Activated CD4-positive, alpha-beta T cell treated with anti-CD3 and anti-CD28 coated beads for 36 hours (primary cell): ENCODE results near the gene HOXA3. TPM values are rescaled to one million over a fixed set of nuclear protein-coding genes. Genes with fewer than 3 reads are reported as not detected.

Experiments
- ATAC-seq: fragments of 200-7000 bp; cut with Tn5 transposase; one replicate; pipeline ENCODE4 v1.10.0; 2021; ENCODE audit warnings: mild to moderate bottlenecking, moderate library complexity
- CTCF ChIA-PET: fragments of 350-600 bp; sonication (Branson Sonifier 250); formaldehyde crosslinking; loops from one replicate; lab custom pipeline; 2021; ENCODE audit warnings: antibody characterized with exemption; lab: Charles Lee
- POLR2A ChIA-PET: fragments of 350-600 bp; sonication (Branson Sonifier 250); formaldehyde crosslinking; loops from one replicate; lab custom pipeline; 2021; ENCODE audit warnings: antibody characterized with exemption, inconsistent platforms; lab: Charles Lee
- DNase-seq: peaks from one replicate; pipeline ENCODE4 v3.0.0-alpha.2; 2020
- H3K27ac Mint-ChIP-seq: one replicate; pipeline ENCODE4 v1.8.0; 2021; ENCODE audit warnings: mixed read lengths
- H3K27me3 Mint-ChIP-seq: one replicate; pipeline ENCODE4 v1.8.0; 2021; ENCODE audit warnings: mixed read lengths
- H3K36me3 Mint-ChIP-seq: one replicate; pipeline ENCODE4 v1.8.0; 2021; ENCODE audit warnings: low read depth, mixed read lengths
- H3K4me1 Mint-ChIP-seq: one replicate; pipeline ENCODE4 v1.8.0; 2021; ENCODE audit warnings: mixed read lengths
- H3K4me3 Mint-ChIP-seq: one replicate; pipeline ENCODE4 v1.8.0; 2021; ENCODE audit warnings: mild to moderate bottlenecking, moderate library complexity, mixed read lengths
- H3K9me3 Mint-ChIP-seq: one replicate; pipeline ENCODE4 v1.8.0; 2021; ENCODE audit warnings: low read depth, mixed read lengths
- intact Hi-C, 2 experiments: fragments of 100-400 bp; cut with DNase I in 1 of 2; cut with micrococcal nuclease in 1 of 2; formaldehyde crosslinking; loops; one replicate each; pipeline versions ENCODE4 v1.14.2 to v1.15.1; 2022 to 2024; cut with DNase I, micrococcal nuclease
- total RNA-seq, 2 experiments: library from RNA; stranded (reverse); gene quantifications; one replicate each; pipeline ENCODE4 v1.2.3, GENCODE V29; 2021

Gene HOXA3
- total RNA-seq, 2 experiments from 2014 or later = not detected

DNA sequence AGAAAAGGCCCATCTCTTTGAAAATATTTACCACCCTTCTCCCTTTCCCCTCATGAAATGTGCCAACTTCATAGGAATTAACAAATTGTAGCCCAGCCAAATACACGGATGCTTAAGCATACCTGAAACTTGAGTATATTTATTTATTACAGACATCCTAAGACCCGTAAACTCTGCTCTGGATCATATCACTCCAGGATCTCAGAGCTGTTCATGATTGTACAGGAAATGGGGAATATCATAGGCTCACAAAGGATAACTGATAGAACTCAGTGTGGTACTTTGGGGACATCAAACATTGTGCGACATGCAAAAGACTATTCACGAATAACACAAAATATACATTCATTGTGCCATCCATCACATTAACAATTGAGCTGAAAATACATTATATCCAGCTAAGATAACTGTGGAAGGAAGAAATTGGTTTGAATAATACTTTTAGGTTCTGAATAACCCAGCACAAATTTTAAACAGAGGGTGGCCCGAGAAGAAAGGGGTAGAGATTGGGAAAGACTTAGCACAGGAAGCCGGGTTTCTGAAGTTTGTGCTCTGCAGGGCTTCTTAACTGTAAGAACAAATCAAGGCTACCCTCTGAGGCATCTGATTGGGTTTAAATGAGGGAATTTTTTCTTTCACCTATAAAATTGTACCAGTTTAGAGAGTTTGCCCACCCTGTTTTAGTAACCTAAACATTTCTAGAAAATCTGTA is 59.0 kb downstream of the HOXA3 start:
- H3K36me3 Mint-ChIP-seq = no peaks in the 10 kb centered on the region
- POLR2A ChIA-PET = no interaction called here

DNA sequence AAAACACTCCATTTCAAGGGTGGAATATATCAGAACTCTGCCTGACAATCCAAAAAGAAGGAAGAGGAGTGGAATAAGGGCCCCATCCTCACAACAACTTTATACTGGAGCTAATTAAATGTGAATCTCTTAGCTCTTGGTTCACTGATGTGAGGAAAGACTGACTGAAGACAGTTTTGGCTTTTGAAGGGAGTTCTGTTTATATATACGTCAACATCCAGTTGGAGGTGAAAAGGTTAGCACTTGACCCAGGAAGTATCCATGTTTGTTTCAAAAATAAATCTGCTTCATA is 59.6 kb downstream of the HOXA3 start:
- no peak for ATAC-seq
- DNase-seq = no peak
- Mint-ChIP-seq H3K4me1 (peaks cover 21% of the 10 kb centered on the region), H3K9me3 (no peaks in the 10 kb centered on the region), H3K27ac (no peak overlapping the region), H3K27me3 (peaks cover 79% of the 10 kb centered on the region), H3K36me3 (no peaks in the 10 kb centered on the region), H3K4me3 (no peak overlapping the region)
- ChIA-PET CTCF (interaction anchor here (0.6 to 1.3 kb wide), 4 partner anchors 9 to 70 kb away, joined by 3 to 4 read pairs (median 3); no protein-coding TSS in a partner anchor), POLR2A (no interaction called here)
- intact Hi-C loops = loop anchor here in 1 of 2 experiments (10.0 kb wide), 1 partner anchor 718 kb away; no protein-coding TSS in a partner anchor

More for the DNA sequence above, 59.0 kb downstream of the HOXA3 start:
- H3K27ac Mint-ChIP-seq = no peak overlapping the region
- ATAC-seq (no peak), DNase-seq (no peak)
- peaks cover 81% of the 10 kb centered on the region for H3K27me3 Mint-ChIP-seq
- H3K9me3 Mint-ChIP-seq = no peaks in the 10 kb centered on the region
- CTCF ChIA-PET = interaction anchor here (0.7 to 1.3 kb wide), 3 partner anchors 9 to 69 kb away, joined by 3 to 4 read pairs (median 3); no protein-coding TSS in a partner anchor
- H3K4me1 Mint-ChIP-seq = peaks cover 21% of the 10 kb centered on the region
- intact Hi-C loops = loop anchor here in 1 of 2 experiments (10.0 kb wide), 1 partner anchor 719 kb away; no protein-coding TSS in a partner anchor
- H3K4me3 Mint-ChIP-seq = no peak overlapping the region

DNA sequence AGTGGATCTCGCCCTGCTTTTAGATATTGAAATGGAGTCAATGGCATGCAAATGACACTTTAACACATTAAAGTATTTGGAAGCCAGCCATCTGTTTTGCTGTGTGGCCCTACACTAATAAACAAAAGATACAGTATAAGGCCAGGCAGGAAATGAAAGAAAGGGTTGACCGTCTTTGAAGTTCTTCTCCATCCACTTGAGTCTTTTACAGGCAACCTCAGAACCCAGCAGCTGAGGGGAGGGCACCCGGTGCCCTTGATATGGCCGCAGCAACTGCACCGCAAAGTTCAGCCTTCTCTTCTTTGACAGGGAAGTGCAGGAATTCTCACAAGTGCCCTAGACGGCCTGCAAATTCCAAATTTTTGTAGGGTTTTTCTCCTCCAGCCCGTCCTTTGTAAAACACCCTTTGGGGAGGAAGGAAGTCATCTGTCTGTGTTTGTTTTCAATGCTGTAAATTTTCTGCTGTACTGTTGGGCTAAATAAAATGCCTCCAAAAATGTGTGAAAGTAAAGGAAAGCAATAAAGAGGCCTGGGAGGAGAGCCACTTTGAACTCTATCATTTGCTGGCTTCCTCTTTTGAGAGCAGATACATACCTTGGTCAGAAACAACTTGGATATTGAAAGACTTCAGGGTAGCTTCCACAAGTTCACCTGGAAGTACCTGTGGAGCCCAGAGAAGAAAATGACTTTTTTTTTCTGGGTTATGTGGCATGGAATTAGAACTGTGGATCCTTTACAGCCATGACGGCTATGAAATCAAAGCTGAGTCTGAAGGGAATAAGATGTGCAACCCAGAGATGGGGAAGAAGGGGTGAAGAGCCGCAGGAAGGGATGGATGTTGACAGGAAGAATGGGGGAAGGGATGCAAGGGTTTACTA is 60.2 kb downstream of the HOXA3 start:
- intact Hi-C loops = loop anchor here in 1 of 2 experiments (10.0 kb wide), 1 partner anchor 717 kb away; no protein-coding TSS in a partner anchor
- DNase-seq (no peak), ATAC-seq (no peak)
- H3K9me3 Mint-ChIP-seq = no peaks in the 10 kb centered on the region
- ChIA-PET POLR2A (no interaction called here), CTCF (interaction anchor here (0.6 to 1.3 kb wide), 4 partner anchors 9 to 69 kb away, joined by 3 to 4 read pairs (median 4); no protein-coding TSS in a partner anchor)
- no peak overlapping the region for H3K4me3 Mint-ChIP-seq
- H3K36me3 Mint-ChIP-seq = no peaks in the 10 kb centered on the region
- peaks cover 79% of the 10 kb centered on the region for H3K27me3 Mint-ChIP-seq
- no peak overlapping the region for H3K27ac Mint-ChIP-seq
- peaks cover 20% of the 10 kb centered on the region for H3K4me1 Mint-ChIP-seq

DNA sequence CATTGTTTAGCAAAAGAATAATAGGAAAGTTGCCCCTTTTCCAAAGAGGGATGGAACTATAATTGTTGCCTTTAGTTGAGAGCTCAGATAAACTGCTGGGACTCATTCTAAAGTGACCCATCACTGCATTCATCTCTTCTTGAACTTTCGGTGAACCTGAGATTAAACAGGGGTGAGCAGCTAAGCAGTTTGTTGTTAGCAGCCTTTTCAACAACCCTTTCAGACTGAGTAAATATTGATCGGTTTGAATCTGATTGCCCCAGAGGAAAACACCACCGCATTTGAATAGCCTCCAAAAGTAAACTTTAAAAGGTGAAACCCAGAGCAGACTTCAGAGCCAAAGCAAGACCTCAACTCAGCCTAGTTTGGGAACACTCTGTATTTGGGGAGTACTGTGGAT is 61.3 kb downstream of the HOXA3 start:
- no peak for DNase-seq
- peaks cover 79% of the 10 kb centered on the region for H3K27me3 Mint-ChIP-seq
- intact Hi-C loops = loop anchor here in 1 of 2 experiments (10.0 kb wide), 1 partner anchor 716 kb away; no protein-coding TSS in a partner anchor
- no peak for ATAC-seq
- H3K9me3 Mint-ChIP-seq = no peaks in the 10 kb centered on the region
- ChIA-PET POLR2A (no interaction called here), CTCF (interaction anchor here (0.7 to 1.3 kb wide), 4 partner anchors 8 to 70 kb away, joined by 3 to 4 read pairs (median 4); no protein-coding TSS in a partner anchor)
- no peaks in the 10 kb centered on the region for H3K36me3 Mint-ChIP-seq
- no peak overlapping the region for H3K27ac Mint-ChIP-seq
- H3K4me3 Mint-ChIP-seq = no peak overlapping the region
- peaks cover 17% of the 10 kb centered on the region for H3K4me1 Mint-ChIP-seq

DNA sequence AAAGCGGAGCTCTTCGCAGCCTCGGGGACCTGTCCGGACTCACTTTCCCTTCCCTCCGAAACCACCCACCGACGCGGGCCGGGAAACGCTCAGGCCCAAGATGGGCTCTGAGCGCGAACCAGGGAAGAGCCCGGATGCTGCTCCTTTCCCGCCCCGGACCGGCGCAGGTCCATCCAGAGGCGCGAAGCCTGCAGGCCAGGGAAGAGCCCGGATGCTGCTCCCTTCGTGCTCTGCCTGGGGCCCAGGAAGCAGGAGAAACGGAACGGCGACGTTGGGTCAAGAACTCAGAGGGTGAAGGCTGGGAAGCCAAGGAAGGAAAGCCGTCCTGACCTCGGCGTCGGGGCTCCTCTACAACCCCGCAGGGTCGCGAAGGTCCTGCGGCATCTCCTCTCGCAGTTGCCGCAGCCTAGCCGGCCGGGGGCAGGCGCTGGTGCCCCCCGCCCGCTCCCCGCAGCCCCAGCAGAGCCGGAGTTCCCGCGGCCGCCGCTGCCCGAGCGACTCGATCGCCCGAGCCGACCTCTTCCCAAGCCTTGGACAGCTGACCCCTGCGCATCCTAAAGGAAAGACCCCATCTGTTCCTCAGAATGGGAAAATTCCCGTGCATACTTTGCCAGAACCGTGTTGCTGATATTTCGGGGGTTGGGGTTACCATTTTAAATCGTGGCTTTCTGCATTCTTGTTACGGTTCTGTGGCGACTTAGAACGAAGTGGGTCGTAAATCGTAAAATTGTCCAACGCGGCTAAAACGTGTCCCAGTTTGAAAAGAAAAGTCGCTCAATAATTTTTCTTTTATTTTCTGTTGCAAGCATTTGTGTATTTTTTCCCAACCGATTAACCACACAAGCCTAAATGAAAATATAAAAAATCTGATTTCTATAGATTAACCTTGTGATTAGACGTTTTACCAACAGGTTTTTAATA is 64.1 kb downstream of the HOXA3 start:
- intact Hi-C loops = no loop called here
- DNase-seq (peak; percentile 5), ATAC-seq (no peak)
- no peaks in the 10 kb centered on the region for H3K9me3 Mint-ChIP-seq
- H3K27me3 Mint-ChIP-seq = peaks cover 64% of the 10 kb centered on the region
- ChIA-PET POLR2A (no interaction called here), CTCF (interaction anchor here (0.6 kb wide), 1 partner anchor 11 kb away, joined by 3 read pairs; no protein-coding TSS in a partner anchor)
- peaks cover 10% of the 10 kb centered on the region for H3K4me1 Mint-ChIP-seq
- H3K36me3 Mint-ChIP-seq = no peaks in the 10 kb centered on the region
- H3K4me3 Mint-ChIP-seq = no peak overlapping the region
- no peak overlapping the region for H3K27ac Mint-ChIP-seq

DNA sequence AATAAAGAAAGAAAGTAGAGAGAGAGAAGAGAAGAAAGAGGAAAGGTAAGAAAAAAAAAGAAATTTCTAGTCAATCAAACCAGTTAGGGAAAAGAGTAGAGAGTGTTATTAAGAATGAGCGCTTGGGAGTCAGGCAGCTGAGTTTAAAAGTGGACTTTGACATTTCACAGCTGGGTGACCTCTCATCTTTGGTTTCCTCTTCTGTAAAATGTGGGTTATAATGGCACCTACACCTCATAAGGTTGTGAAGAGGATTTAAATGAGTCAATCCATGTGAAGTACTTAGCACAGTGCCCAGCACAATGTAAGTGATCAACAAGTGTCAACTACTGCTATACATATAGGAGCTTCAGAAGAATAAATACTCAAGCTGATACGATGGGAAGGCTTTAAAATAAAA is 68.7 kb downstream of the HOXA3 start:
- no peaks in the 10 kb centered on the region for H3K36me3 Mint-ChIP-seq
- ATAC-seq = no peak
- intact Hi-C loops = no loop called here
- no peaks in the 10 kb centered on the region for H3K9me3 Mint-ChIP-seq
- no peak for DNase-seq
- H3K4me1 Mint-ChIP-seq = peaks cover 10% of the 10 kb centered on the region
- POLR2A ChIA-PET = no interaction called here
- no peak overlapping the region for H3K27ac Mint-ChIP-seq
- H3K4me3 Mint-ChIP-seq = no peak overlapping the region
- peaks cover 27% of the 10 kb centered on the region for H3K27me3 Mint-ChIP-seq
- CTCF ChIA-PET = interaction anchor here (0.6 to 1.4 kb wide), 6 partner anchors 8 to 99 kb away, joined by 3 to 4 read pairs (median 4); no protein-coding TSS in a partner anchor

DNA sequence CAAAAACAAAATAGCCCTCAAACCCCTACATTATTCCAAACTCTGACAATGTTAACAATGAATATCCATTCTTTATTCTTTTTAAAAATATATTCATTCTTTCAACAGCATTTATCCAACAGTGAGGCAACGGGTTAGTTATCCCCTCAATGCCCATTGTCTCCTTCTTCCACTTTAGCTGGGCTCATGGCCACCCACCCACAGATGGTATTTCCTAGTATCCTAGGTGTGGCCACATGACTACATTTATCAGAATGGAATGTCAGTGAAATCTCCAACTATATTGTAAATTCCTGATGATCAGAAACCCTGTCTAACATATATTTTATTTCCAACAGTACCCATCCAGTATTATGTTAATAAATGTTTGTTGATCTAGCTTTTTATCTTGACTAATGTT is 70.2 kb downstream of the HOXA3 start:
- CTCF ChIA-PET = interaction anchor here (0.7 kb wide), 1 partner anchor 31 kb away, joined by 3 read pairs; no protein-coding TSS in a partner anchor
- no peak overlapping the region for H3K4me3 Mint-ChIP-seq
- no peak for ATAC-seq
- H3K36me3 Mint-ChIP-seq = no peaks in the 10 kb centered on the region
- H3K27me3 Mint-ChIP-seq = peaks cover 16% of the 10 kb centered on the region
- intact Hi-C loops = no loop called here
- no peak overlapping the region for H3K27ac Mint-ChIP-seq
- H3K4me1 Mint-ChIP-seq = no peaks in the 10 kb centered on the region
- H3K9me3 Mint-ChIP-seq = no peaks in the 10 kb centered on the region
- POLR2A ChIA-PET = no interaction called here
- DNase-seq = no peak

DNA sequence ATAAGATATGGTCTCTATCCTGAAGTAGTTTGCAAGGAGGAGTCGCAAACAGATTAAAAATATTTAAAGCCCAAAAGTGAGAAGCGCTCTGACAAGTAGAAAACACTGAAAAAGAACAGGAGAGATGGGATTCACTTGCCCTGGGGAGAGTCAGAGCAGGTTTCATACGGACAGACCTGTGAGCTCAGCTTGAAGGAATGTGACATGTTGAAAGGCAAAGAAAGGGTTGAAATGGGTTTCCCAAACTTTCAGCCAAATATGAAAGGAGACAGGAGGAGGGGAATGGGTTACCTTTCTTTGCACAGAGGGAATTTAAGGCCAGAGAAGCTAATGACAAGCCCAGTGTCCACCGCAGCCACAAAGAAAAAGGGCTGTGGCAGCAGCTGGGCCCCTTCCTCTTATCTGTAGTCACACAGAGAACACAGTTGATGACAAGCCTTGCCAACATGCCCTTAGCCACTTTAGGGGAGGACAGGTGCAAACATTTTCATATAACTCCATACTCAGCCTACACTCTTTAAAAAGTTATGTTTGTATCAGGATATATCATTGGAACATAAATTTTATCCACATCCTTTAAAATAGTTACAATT is 71.4 kb downstream of the HOXA3 start:
- H3K36me3 Mint-ChIP-seq = no peaks in the 10 kb centered on the region
- no peaks in the 10 kb centered on the region for H3K4me1 Mint-ChIP-seq
- no peaks in the 10 kb centered on the region for H3K9me3 Mint-ChIP-seq
- CTCF ChIA-PET = no interaction called here
- no peak overlapping the region for H3K4me3 Mint-ChIP-seq
- POLR2A ChIA-PET = no interaction called here
- peaks cover 12% of the 10 kb centered on the region for H3K27me3 Mint-ChIP-seq
- no peak overlapping the region for H3K27ac Mint-ChIP-seq
- intact Hi-C loops = no loop called here
- DNase-seq (no peak), ATAC-seq (no peak)

DNA sequence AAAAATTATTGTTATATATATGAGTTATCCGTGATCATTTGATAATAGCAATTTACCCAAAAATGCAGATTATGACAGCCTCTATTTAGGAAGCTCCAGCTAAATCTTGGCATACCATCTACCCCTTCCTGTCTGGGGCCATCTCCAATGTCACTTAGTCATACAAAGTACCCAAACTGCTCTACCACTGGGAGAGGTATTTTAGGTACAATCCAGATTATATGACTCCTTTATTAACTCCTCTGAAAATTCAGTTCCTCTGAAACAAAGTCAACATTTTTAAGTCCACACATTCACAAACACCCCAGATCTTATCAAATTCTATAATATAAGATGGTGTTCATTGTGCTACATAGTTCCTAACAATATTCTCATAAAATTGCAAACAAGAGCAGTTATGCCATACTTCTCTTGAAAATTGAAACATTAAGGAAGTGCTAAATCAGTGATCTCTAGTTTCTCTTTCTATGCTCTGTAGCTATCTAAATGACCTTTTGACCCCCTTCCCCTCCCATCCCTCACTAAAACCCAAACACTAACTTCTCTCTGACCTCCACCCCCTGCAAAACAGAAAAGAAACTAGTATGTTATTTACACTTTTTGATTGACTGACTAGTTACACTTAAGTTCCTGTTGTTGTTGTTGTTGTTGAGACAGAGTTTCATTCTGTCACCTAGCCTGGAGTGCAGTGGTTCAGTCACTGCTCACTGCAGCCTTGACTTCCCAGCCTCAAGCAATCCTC is 73.0 kb downstream of the HOXA3 start:
- Mint-ChIP-seq H3K27me3 (peaks cover 14% of the 10 kb centered on the region), H3K27ac (no peak overlapping the region), H3K9me3 (no peaks in the 10 kb centered on the region), H3K4me1 (no peaks in the 10 kb centered on the region), H3K36me3 (no peaks in the 10 kb centered on the region), H3K4me3 (no peak overlapping the region)
- intact Hi-C loops = no loop called here
- ATAC-seq (no peak), DNase-seq (no peak)
- CTCF ChIA-PET = interaction anchor here (0.7 kb wide), 1 partner anchor 71 kb away, joined by 3 read pairs; no protein-coding TSS in a partner anchor
- POLR2A ChIA-PET = no interaction called here
